ENCODE results near the gene KRTAP13-4. TPM values are rescaled to one million over a fixed set of nuclear protein-coding genes. Genes with fewer than 3 reads are reported as not detected.

KRTAP13-4 gene
- total RNA-seq, 2 donors from 2014 or later, result not detected

DNA sequence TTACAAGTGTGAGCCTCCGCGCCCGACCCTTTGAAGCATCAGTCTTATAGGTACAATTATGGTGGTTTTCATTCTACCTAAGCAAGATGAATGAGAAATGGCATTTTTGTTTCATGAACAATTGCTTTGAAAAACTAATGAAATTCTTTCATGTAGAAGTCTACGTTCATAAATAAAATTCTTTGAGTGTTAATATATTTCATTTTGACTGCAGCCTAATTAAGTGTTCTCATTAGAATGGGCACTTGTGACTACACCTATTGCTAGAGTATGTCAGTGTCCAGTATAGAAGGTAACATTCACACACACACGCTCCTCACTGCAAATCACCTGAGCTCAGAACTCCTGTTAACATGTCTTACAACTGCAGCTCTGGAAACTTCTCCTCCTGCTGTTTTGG, 10.0 kb downstream of the KRTAP13-4 start, which contains the start of gene KRTAP15-1:
TSS of gene KRTAP15-1 (plus strand) at position 301 of the 400 bp plus-strand sequence. CDS start at position 354, 53 bp downstream.
- H3K4me1 ChIP-seq (ENCODE audit: control insufficient read depth in 1 of 2, low read depth in 2 of 2), result no peaks in the 10 kb centered on the region
- no peaks in the 10 kb centered on the region for H3K36me3 ChIP-seq
- H3K9me3 ChIP-seq, result no peaks in the 10 kb centered on the region
- ATAC-seq (ENCODE audit: insufficient number of reproducible peaks, low FRiP score, low read depth) (no peak), DNase-seq (ENCODE audit: low spot score) (no peak)
- TF ChIP-seq CTCF (IDR thresholded peaks at IDR 0.05), result no peak
- H3K27ac ChIP-seq, result no peak within 1 kb of the TSS
- H3K4me3 ChIP-seq, result no peak within 1 kb of the TSS
- no peaks in the 10 kb centered on the region for H3K27me3 ChIP-seq (replicated peaks; ENCODE audit: insufficient read depth)

DNA sequence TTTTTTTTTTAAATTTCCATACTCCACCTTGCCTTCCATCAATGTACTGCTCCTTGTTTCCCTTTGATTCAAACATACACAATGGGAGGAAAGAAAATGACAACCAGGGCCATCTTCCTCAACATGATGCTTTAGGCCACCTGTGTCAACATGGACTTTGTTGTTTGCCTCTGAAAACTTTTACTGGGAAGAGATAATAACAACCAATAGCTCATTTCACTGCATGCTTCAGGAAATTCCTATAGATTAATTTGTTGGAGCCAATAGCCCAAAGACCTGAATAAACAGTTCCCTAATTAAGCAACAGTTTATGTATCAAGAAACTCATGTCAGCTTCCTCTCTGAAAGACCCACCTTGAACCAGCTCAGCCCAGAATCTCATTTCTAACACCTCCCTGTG, 13.2 kb downstream of the KRTAP13-4 start:
- Histone ChIP-seq H3K36me3 (no peaks in the 10 kb centered on the region), H3K27ac (no peak overlapping the region), H3K27me3 (replicated peaks; ENCODE audit: insufficient read depth) (no peaks in the 10 kb centered on the region), H3K4me1 (ENCODE audit: control insufficient read depth in 1 of 2, low read depth in 2 of 2) (no peaks in the 10 kb centered on the region), H3K9me3 (no peaks in the 10 kb centered on the region), H3K4me3 (no peak overlapping the region)
- no peak for ATAC-seq (ENCODE audit: insufficient number of reproducible peaks, low FRiP score, low read depth)
- no peak for DNase-seq (ENCODE audit: low spot score)
- no peak for TF ChIP-seq CTCF (IDR thresholded peaks at IDR 0.05)

GRCh38 chr21:30444204-30444603, 14.2 kb downstream of the KRTAP13-4 start:
- DNase-seq (ENCODE audit: low spot score), result no peak
- TF ChIP-seq CTCF (IDR thresholded peaks at IDR 0.05), result no peak
- no peak overlapping the region for H3K27ac ChIP-seq
- ATAC-seq (ENCODE audit: insufficient number of reproducible peaks, low FRiP score, low read depth), result no peak
- no peaks in the 10 kb centered on the region for H3K9me3 ChIP-seq
- no peaks in the 10 kb centered on the region for H3K36me3 ChIP-seq
- no peaks in the 10 kb centered on the region for H3K4me1 ChIP-seq (ENCODE audit: control insufficient read depth in 1 of 2, low read depth in 2 of 2)
- no peaks in the 10 kb centered on the region for H3K27me3 ChIP-seq (replicated peaks; ENCODE audit: insufficient read depth)
- no peak overlapping the region for H3K4me3 ChIP-seq

GRCh38 chr21:30447056-30447455, 17.0 kb downstream of the KRTAP13-4 start:
- Histone ChIP-seq H3K27ac (no peak overlapping the region), H3K27me3 (replicated peaks; ENCODE audit: insufficient read depth) (no peaks in the 10 kb centered on the region), H3K36me3 (no peaks in the 10 kb centered on the region), H3K4me1 (ENCODE audit: control insufficient read depth in 1 of 2, low read depth in 2 of 2) (no peaks in the 10 kb centered on the region), H3K4me3 (no peak overlapping the region), H3K9me3 (no peaks in the 10 kb centered on the region)
- TF ChIP-seq CTCF (IDR thresholded peaks at IDR 0.05), result no peak
- no peak for ATAC-seq (ENCODE audit: insufficient number of reproducible peaks, low FRiP score, low read depth)
- no peak for DNase-seq (ENCODE audit: low spot score)

DNA sequence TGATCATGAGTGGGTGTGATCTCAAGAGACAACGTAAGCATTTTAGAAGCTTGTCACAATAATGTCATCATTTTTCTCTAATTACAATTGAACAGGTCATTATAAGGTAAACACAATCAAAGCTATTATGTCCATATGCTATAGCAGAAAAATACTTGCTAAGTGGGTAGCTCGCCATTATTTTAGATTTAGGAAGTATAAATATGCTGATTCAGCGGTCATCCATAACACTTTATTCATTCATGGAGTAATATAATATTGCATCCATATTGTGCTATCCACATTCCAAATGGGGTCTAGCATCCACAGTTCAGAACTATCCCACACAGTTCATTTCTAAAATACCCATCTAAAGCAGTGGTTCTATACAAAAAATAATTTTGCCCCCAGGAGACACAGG, 18.5 kb downstream of the KRTAP13-4 start:
- ATAC-seq (ENCODE audit: insufficient number of reproducible peaks, low FRiP score, low read depth) (no peak), DNase-seq (ENCODE audit: low spot score) (no peak)
- H3K9me3 ChIP-seq, result no peaks in the 10 kb centered on the region
- TF ChIP-seq CTCF (IDR thresholded peaks at IDR 0.05), result no peak
- H3K4me1 ChIP-seq (ENCODE audit: control insufficient read depth in 1 of 2, low read depth in 2 of 2), result no peaks in the 10 kb centered on the region
- no peak overlapping the region for H3K27ac ChIP-seq
- H3K36me3 ChIP-seq, result no peaks in the 10 kb centered on the region
- H3K4me3 ChIP-seq, result no peak overlapping the region
- no peaks in the 10 kb centered on the region for H3K27me3 ChIP-seq (replicated peaks; ENCODE audit: insufficient read depth)
